ENCODE data around the gene TEX2. TPM values are rescaled to one million over a fixed set of nuclear protein-coding genes. Genes with fewer than 3 reads are reported as not detected.

The TEX2 gene
- total and polyA plus RNA-seq, 2 of the 13 experiments (the other 11 are each of a cell fraction or from before 2014, with no cell fraction given) = 21.4 to 37.7 TPM

DNA sequence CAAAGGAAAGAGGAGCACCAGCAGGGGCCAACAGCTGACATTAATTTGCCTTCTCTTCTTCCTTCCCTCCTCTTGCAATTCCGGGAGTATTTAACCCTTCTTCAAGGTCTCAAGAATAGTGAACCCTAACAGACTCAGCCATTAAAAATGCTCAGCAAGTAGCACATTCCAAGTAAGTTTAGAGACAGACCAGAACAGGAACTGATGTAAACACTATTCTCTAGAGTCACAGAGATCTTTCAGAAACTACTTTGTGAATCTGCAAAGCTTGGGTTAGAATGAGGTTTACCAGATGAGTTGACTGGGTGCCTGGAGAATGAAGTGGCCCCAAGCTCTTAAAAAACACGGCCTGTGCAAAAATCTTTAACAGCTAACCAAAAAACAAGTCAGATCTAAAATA is 50.9 kb downstream of the TEX2 start:
- TF ChIP-seq, protein P1, sequence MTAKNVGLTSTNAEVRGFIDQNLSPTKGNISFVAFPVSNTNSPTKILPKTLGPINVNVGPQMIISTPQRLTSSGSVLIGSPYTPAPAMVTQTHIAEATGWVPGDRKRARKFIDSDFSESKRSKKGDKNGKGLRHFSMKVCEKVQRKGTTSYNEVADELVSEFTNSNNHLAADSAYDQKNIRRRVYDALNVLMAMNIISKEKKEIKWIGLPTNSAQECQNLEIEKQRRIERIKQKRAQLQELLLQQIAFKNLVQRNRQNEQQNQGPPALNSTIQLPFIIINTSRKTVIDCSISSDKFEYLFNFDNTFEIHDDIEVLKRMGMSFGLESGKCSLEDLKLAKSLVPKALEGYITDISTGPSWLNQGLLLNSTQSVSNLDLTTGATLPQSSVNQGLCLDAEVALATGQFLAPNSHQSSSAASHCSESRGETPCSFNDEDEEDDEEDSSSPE (CRISPR knock-in tag; IDR thresholded peaks at IDR 0.05) = no peak
- TF ChIP-seq ZNF343 (CRISPR knock-in tag; IDR thresholded peaks at IDR 0.05) = no peak
- TF ChIP-seq NBN (conservative IDR thresholded peaks at IDR 0.05) = no peak
- no peak for TF ChIP-seq ZFP37 (CRISPR knock-in tag; IDR thresholded peaks at IDR 0.05; ENCODE audit: borderline replicate concordance)
- Histone ChIP-seq H3K4me1 (ENCODE audit: insufficient read depth, low read length) (peaks cover 33% of the 10 kb centered on the region), H3K9ac (ENCODE audit: insufficient read depth, low read depth, low read length) (no peak overlapping the region), H4K20me1 (ENCODE audit: insufficient read depth, low read length) (no peaks in the 10 kb centered on the region), H3K4me3 (replicated peaks in 1 of 3; ENCODE audit: insufficient read depth in 1 of 3, low read depth in 2 of 3, low read length in 3 of 3) (no peak overlapping the region), H3K9me3 (ENCODE audit: low read length) (no peaks in the 10 kb centered on the region), H3K79me2 (ENCODE audit: insufficient read depth, low read length) (peaks cover 23% of the 10 kb centered on the region), H3K27me3 (ENCODE audit: control insufficient read depth in 1 of 2, insufficient read depth in 2 of 2, low read length in 2 of 2) (no peaks in the 10 kb centered on the region), H3K4me2 (ENCODE audit: low read depth, low read length) (no peak overlapping the region), H3K36me3 (replicated peaks in 1 of 2; ENCODE audit: control insufficient read depth in 1 of 2, insufficient read depth in 2 of 2, low read length in 2 of 2) (peaks cover 14 to 24% of the 10 kb centered on the region in 2 experiments), H2AFZ (ENCODE audit: low read length) (no peak overlapping the region), H3K27ac (ENCODE audit: extremely low read length, insufficient read depth, low read length) (no peak overlapping the region)
- no TSS peak for BruUV-seq (replicated peaks)
- CTCF ChIA-PET (ENCODE audit: low intra/inter-chr PET ratio, low total read pairs) = no interaction called here
- FAIRE-seq (no peak), DNase-seq (ENCODE audit: low spot score) (no peak), ATAC-seq (no peak)
- 83% methylated on average over 2 of the region's 2 CpGs for WGBS (ENCODE audit: low lambda C conversion rate)
- POLR2A ChIA-PET = no interaction called here
- in situ Hi-C loops (cut with HindIII; ENCODE audit: extremely low pct_ligation_motif_present, low pct_unique_long_range_greater_than_20kb) (no loop called here), intact Hi-C loops (cut with micrococcal nuclease; ENCODE audit: unreplicated experiment) (no loop called here)

DNA sequence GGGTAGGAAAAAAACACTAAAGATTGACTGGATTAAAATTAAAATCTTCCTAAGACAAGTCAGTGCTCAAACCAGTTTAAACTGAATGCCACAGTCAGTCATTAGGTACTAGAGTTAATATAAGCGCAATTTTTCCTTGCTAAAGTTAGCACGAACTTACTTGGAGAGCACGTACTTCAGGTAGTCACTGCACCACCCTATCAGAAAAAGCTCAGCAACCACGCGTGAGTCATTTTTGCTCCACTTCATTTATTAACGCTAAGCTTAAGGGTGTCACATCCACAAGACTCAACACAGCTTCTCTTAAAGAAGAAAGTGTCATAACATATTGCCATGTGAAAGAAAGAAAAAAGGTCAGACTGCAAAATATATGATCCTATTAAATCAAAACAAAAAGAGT is 53.1 kb downstream of the TEX2 start:
- H3K27me3 ChIP-seq (ENCODE audit: control insufficient read depth in 1 of 2, insufficient read depth in 2 of 2, low read length in 2 of 2) = no peaks in the 10 kb centered on the region
- CTCF ChIA-PET (ENCODE audit: low intra/inter-chr PET ratio, low total read pairs) = no interaction called here
- H3K4me1 ChIP-seq (ENCODE audit: insufficient read depth, low read length) = peaks cover 11% of the 10 kb centered on the region
- no peaks in the 10 kb centered on the region for H4K20me1 ChIP-seq (ENCODE audit: insufficient read depth, low read length)
- no peak overlapping the region for H3K27ac ChIP-seq (ENCODE audit: extremely low read length, insufficient read depth, low read length)
- no peak for FAIRE-seq
- no TSS peak for BruUV-seq (replicated peaks)
- no peak overlapping the region for H3K4me2 ChIP-seq (ENCODE audit: low read depth, low read length)
- whole genome bisulfite sequencing (ENCODE audit: low lambda C conversion rate) = 98% methylated on average over 6 of the region's 6 CpGs
- no peak for DNase-seq (ENCODE audit: low spot score)
- H3K9me3 ChIP-seq (ENCODE audit: low read length) = no peaks in the 10 kb centered on the region
- H2AFZ ChIP-seq (ENCODE audit: low read length) = no peak overlapping the region
- H3K36me3 ChIP-seq (replicated peaks in 1 of 2; ENCODE audit: control insufficient read depth in 1 of 2, insufficient read depth in 2 of 2, low read length in 2 of 2) = peaks cover 14 to 24% of the 10 kb centered on the region in 2 experiments
- in situ Hi-C loops (cut with HindIII; ENCODE audit: extremely low pct_ligation_motif_present, low pct_unique_long_range_greater_than_20kb) = no loop called here
- H3K9ac ChIP-seq (ENCODE audit: insufficient read depth, low read depth, low read length) = no peak overlapping the region
- no peak for ATAC-seq
- intact Hi-C loops (cut with micrococcal nuclease; ENCODE audit: unreplicated experiment) = no loop called here
- H3K79me2 ChIP-seq (ENCODE audit: insufficient read depth, low read length) = peaks cover 22% of the 10 kb centered on the region
- POLR2A ChIA-PET = interaction anchor here (0.9 kb wide), 1 partner anchor 64 kb away, joined by 6 read pairs; no protein-coding TSS in a partner anchor
- no peak overlapping the region for H3K4me3 ChIP-seq (replicated peaks in 1 of 3; ENCODE audit: insufficient read depth in 1 of 3, low read depth in 2 of 3, low read length in 3 of 3)
- TF ChIP-seq ZNF720 (CRISPR knock-in tag; IDR thresholded peaks at IDR 0.05) = no peak
- no peak for TF ChIP-seq ZNF546 (CRISPR knock-in tag; conservative IDR thresholded peaks at IDR 0.05)
- TF ChIP-seq ZNF484 (CRISPR knock-in tag; IDR thresholded peaks at IDR 0.05; ENCODE audit: borderline replicate concordance, low read depth) = no peak
- TF ChIP-seq IRX3 (CRISPR knock-in tag; IDR thresholded peaks at IDR 0.05; ENCODE audit: borderline replicate concordance, low read depth) = no peak
- TF ChIP-seq KLF15 (CRISPR knock-in tag; IDR thresholded peaks at IDR 0.05; ENCODE audit: borderline replicate concordance) = no peak
- TF ChIP-seq HIVEP1 (CRISPR knock-in tag; IDR thresholded peaks at IDR 0.05) = no peak
- TF ChIP-seq, protein P2, sequence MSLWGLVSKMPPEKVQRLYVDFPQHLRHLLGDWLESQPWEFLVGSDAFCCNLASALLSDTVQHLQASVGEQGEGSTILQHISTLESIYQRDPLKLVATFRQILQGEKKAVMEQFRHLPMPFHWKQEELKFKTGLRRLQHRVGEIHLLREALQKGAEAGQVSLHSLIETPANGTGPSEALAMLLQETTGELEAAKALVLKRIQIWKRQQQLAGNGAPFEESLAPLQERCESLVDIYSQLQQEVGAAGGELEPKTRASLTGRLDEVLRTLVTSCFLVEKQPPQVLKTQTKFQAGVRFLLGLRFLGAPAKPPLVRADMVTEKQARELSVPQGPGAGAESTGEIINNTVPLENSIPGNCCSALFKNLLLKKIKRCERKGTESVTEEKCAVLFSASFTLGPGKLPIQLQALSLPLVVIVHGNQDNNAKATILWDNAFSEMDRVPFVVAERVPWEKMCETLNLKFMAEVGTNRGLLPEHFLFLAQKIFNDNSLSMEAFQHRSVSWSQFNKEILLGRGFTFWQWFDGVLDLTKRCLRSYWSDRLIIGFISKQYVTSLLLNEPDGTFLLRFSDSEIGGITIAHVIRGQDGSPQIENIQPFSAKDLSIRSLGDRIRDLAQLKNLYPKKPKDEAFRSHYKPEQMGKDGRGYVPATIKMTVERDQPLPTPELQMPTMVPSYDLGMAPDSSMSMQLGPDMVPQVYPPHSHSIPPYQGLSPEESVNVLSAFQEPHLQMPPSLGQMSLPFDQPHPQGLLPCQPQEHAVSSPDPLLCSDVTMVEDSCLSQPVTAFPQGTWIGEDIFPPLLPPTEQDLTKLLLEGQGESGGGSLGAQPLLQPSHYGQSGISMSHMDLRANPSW (CRISPR knock-in tag; IDR thresholded peaks at IDR 0.05; ENCODE audit: borderline replicate concordance) = no peak
- TF ChIP-seq EED (CRISPR knock-in tag; IDR thresholded peaks at IDR 0.05) = no peak
- TF ChIP-seq ATM (IDR thresholded peaks at IDR 0.05; ENCODE audit: borderline replicate concordance) = no peak
- no peak for TF ChIP-seq FOXA1 (IDR thresholded peaks at IDR 0.05)
- TF ChIP-seq FOXA1 (CRISPR knock-in tag; IDR thresholded peaks at IDR 0.05) = no peak
- no peak for TF ChIP-seq ZNF839 (CRISPR knock-in tag; IDR thresholded peaks at IDR 0.05; ENCODE audit: borderline replicate concordance)
- TF ChIP-seq MTF1 (CRISPR knock-in tag; IDR thresholded peaks at IDR 0.05) = no peak

All from HepG2 (cell line).